ENCODE data around the gene ZSWIM9.
A peak's percentile ranks its signal among the peaks of the same experiment; 100 is the strongest.

The ZSWIM9 gene

DNA sequence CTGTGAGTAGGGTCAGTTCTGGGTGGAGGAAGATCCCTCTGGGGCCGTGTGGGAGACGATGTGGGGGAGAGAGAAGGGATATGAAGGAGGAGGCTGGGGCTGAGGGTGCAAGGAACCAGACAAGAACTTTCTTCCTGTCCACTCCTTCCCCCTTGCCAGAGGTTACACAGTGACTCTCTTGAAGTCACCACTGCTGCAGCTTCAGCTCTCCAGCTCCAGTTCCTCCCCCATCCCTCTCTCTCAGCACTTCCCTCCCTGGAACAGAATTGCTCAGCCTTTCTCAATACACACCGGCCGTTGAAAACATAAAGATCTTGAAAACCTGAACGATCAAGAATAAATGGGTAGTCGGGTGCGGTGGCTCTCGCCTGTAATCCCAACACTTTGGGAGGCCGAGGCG lies 5.1 kb downstream of the ZSWIM9 start:
- DNase-seq, result no peak

DNA sequence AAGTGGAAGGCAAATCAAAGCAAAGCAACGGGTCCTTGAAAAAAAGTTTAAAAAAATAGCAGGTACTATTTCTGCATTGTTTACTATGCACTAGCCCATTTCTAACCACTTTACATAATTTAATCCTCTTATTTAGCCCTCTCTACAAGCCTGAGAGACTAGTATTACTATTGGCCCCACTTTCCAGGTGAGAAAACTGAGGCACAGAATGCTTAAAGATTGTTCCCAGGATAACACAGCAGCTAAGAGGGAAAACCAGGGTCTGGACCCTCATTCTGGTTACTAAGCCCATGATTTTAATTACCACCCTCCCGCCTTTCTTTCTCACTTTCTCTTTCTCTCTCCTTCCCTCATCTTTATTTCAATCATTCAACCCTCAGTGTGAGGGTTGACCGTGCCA lies 5.7 kb downstream of the ZSWIM9 start:
- DNase-seq, result no peak

DNA sequence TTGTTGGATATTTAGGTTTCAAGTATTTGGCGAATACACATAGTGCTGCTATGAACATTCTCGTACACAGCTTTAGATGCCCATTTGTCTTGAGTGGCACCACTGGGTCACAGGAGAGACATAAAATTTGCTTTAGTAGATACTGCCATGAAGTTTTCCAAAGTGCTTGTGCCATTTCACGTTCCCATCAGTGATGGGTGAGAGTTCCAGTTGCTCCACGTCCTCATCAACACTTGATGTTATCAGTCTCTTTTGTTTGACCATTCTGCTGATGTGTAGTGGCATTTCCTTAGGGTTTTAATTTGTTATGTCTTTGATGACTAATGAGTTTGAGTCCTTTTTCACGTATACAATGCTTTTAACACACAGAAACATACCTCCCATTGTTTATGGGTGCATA lies 11.0 kb downstream of the ZSWIM9 start:
- DNase-seq, result no peak

DNA sequence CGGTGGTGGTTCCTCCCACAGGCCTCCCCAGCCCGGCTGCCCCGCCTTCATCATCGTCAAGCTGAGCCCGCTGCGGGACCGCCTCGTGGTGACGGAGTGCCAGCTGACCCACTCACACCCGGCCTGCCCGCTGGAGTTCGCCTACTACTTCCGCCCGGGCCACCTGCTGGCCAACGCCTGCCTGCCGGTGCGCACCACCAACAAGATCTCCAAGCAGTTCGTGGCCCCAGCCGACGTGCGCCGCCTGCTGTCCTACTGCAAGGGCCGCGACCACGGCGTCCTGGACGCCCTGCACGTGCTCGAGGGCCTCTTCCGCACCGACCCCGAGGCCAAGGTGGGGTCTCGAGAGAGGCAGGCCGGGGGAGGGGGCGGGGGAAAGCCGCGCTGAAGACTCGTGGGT lies 12.0 kb downstream of the ZSWIM9 start:
- DNase-seq, result no peak

DNA sequence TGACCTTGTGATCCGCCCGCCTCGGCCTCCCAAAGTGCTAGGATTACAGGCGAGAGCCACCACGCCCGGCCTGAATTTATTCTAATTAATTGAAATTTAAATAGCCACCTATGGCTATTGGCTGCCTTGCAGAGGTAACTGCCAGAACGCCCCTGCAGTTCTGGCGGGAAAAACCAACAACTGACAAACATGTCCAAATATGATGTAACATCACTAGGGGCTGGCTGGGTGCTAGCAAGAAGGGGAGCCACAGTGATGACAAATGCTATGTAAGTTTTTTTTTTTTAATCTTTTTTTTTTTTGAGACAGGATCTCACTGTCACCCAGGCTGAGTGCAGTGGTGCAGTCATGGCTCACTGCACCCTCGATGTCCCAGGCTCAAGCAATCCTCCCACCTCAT lies 12.9 kb downstream of the ZSWIM9 start:
- no peak for DNase-seq

DNA sequence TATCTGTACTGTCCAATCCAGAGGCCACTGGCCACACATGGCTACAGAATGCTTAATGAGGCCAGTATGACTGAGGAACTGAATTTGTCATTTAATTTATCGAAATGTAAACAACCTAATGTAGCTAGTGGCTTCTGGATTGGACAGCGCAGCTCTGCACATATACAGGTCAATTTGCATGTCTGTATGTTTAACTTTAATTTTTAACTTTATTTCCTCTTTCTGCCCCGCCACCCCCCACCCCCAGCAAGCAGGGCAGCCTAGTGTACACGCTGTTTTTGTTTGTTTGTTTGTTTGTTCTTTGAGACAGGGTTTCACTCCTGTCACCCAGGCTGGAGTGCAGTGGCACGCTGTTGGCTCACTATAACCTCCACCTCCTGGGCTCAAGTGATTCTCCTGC lies 15.5 kb downstream of the ZSWIM9 start:
- DNase-seq, result no peak

DNA sequence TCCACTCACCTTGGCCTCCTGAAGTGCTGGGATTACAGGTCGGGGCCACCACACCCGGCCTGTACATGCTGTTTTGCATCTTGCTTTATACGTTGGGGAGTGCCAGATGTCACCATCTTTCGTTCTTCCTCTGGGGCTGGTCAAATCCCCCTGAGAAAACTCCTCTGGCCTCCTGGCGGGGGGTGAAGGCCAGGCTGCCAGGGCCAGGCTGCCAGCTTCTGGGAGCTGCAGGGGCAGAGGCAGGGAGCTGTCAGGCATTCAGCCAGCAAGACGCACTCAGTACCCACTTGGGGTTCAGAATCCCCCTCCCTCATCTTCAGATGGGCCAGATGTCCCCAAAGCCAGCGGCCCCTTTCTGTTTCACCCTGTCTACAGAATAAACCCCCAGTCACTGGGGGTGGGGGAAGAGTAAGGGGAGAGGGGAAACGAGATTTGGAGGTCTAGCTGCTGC lies 16.1 kb downstream of the ZSWIM9 start:
- no peak for DNase-seq

DNA sequence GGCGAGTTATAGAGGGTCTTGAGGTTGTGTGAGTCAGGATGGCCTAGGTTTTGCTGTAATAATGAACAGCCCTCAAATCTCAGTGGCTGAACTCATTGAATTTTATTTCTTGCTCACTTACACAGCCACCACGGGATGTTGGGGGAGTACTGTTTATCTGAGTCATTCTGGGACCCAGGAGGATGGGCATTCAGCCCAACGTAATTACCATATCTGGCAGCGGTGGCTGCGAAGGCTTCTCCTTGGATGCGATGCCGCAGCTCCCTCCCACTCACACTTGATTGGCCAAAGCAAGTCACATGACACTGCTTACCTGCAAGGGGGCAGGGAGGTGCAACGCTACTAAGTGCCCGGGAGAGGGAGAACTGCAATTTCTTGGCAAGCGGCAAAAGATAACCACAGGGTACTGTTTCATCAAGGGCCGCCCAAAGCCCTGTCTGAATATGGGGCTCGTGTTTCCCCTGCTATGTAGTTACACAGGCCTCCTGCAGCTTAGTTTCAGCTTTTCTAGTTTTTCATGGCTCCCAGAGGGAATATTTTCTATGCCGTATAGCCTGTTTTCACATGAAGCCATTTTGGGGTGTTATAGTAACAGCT lies 19.9 kb downstream of the ZSWIM9 start:
- DNase-seq, result peak in 2 of 3 donors; percentile 16 to 22

DNA sequence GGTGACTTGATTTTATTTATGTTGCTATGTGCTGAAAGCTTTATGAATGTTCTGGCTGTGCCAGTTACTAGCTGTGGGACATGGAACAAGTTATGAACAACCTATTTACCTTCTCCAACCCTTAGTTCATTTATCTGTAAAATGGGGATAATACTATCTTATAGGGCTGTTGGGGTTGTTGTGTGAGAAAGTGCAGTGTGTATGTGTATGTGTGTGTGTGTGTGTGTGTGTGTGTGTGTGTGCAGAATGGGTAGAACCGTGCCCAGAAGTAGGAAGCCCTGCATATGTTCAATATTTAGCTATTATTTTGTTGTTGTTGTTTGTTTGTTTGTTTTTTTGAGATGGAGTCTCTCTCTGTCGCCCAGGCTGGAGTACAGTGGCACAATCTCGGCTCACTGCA lies 20.4 kb downstream of the ZSWIM9 start:
- no peak for DNase-seq

DNA sequence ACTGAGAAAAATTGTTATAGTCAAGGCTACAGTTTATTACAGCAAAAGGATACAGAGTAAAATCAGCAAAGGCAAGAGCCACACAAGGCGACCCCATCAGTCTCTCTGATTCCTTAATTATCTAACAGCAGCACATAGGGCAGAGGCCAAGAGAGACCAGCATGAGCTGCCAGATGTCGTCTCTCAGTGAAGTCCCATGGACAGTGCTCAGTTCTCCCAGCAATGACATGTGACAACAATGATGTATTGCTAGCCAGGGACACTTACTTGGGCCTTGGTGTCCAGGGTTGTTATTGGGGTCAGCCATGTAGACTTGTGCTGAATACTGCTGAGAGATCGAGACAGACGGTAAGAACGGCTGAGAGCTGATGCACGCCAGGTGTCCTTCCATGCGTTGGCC lies 22.3 kb downstream of the ZSWIM9 start:
- no peak for DNase-seq

DNA sequence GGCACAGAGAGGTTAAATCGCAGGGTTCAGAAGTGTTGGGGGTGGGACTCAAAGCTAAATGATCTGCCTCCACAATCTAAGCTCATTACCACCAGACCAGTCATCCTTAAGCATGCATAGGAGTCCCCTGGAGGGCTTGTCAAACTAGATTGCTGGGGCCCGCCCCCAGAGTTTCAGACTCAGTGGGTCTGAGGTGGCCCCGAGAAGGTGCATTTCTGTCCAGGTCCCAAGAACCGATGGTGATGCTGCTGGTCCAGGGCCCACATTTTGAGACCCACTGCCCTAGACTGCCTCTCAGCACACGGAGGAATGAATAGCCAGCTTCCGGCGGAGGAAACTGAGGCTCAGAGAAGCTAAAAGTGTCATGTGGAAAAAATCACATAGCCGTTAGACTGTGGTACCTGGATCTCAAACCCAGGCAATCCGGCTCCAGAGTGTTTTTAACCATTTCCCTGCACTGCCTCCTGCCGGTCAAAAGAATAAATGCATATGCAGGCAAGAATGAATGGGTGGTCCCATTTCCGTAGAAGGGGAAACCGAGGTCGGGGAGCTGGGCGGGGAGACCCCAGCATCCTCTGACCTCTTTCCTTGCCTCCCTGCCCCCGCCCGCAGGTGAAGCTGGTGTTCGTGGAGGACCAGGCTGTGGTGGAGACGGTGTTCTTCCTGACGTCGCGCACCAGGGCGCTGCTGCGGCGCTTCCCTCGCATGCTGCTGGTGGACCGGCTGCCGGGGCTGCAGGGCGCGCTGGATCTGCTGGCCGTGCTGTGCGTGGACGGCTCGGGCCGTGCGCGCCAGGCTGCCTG lies 23.8 kb downstream of the ZSWIM9 start:
- DNase-seq, result peak; percentile 25 to 48 (median 33)

DNA sequence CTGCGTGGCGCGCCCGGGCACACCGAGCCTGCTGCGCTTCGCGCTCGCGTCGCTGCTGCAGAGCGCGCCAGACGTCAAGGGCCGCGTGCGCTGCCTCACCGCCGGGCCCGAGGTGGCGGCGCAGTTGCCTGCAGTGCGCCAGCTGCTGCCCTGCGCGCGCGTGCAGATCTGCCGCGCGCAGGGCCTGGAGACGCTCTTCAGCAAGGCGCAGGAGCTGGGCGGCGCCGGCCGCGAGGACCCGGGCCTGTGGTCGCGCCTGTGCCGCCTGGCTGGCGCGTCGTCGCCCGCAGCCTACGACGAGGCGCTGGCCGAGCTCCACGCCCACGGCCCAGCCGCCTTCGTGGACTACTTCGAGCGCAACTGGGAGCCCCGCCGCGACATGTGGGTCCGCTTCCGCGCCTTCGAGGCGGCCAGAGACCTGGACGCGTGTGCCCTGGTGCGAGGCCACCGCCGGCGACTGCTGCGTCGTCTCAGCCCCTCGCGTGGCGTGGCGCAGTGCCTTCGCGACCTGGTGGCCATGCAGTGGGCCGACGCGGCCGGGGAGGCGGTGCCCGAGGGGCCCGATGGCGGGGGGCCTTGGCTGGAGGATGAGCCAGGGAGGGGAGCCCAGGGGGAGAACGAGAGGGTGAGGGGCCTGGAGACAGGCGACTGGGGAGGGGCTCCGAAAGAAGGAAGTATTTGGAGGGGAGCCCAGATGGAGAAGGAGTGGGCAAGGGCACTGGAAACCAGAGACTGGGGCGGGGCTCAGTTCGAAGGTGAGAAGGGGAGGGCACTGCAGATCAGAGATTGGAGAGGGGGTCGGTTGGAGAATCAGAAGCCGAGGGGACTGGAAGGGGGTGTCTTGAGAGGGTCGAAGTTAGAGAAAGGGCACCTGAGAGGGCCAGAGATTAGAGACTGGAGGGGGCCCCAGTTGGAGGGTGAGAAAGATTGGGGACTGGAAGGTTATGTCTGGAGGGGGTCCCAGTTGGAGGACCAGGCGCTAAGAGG lies 24.7 kb downstream of the ZSWIM9 start:
- no peak for DNase-seq

DNA sequence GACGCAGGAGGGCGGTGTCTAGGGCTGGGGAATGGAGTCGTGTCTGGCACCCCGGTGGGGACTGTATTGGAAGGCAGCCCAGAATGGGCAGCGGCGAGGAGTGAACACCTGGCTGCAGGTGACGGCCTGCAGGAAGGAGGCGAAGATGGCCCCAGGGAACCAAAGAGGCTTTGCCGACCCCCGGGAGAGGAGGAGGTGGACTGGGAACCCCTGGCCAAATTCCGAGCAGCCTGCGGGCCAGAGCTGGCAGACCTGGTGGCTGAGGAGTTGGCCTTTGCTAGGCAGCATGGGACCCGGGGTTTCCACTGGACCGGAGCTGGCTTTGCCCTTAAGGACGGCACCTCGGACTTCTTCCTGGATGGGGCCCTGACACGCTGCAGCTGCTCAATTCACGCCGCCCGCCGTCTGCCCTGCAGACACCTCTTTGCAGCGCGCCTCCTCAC lies 25.9 kb downstream of the ZSWIM9 start:
- no peak for DNase-seq

DNA sequence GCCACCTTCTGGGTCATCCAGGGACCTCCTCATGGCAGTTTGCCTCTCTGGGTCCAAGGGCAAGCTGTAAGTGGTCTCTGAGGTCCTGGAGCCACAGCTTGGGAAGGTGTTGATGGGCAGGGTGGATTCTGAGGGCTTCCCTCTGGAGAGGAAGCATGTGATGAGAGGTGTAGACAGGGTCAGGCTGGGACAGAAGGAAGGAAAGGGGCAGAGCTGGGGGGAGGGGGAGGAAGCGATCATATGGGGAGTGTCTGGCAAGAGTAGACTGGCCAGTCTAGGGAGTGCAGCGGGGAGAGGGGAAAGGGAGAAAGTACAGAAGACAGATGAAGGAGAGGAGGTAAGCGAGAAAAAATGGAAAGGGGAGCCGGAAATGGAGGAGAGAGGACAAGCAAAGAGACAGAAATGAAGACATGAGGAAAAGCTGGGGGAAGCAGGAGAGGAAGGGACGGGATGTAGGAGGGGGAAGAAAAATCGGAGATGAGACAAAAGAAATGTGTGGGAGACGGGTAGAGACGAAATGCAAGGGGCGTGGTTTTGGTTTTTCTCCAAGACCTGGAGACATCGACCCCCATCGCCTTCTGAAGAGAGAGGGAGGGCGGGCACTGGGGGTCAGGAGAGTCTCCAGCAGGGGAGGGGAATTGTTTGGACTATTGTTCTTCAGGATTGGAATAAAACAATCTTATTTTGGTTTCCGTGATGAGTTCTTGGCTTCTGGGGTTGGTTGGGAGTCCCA lies 26.6 kb downstream of the ZSWIM9 start:
- DNase-seq, result no peak

DNA sequence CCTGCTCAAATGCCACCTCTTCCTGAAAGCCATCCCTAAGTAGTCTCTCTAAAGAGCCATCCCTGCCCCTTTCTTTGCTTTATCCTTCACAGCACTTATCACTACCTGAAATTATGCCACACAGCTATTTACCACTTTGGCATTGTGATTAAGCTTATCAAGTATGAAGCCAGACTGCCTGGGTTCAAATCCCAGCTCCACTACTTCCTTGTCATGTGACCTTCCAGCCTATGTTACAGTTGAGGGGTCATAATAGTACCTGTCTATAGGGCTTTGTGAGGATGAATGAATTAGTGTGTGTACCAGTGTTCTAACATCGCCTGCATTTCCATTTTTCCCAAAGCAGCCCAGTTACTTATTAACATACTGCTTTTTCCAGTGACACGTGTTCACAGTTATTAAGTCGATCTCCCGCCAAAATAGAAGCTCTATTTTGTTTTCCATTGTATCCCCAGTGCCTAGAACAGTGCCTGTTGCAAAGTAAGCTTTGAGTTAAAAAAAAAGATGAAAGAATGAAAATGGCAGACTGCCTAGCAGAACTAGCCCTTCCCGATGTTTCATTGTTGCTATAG lies 32.8 kb downstream of the ZSWIM9 start:
- peak in 1 of 3 donors; percentile 7 for DNase-seq

DNA sequence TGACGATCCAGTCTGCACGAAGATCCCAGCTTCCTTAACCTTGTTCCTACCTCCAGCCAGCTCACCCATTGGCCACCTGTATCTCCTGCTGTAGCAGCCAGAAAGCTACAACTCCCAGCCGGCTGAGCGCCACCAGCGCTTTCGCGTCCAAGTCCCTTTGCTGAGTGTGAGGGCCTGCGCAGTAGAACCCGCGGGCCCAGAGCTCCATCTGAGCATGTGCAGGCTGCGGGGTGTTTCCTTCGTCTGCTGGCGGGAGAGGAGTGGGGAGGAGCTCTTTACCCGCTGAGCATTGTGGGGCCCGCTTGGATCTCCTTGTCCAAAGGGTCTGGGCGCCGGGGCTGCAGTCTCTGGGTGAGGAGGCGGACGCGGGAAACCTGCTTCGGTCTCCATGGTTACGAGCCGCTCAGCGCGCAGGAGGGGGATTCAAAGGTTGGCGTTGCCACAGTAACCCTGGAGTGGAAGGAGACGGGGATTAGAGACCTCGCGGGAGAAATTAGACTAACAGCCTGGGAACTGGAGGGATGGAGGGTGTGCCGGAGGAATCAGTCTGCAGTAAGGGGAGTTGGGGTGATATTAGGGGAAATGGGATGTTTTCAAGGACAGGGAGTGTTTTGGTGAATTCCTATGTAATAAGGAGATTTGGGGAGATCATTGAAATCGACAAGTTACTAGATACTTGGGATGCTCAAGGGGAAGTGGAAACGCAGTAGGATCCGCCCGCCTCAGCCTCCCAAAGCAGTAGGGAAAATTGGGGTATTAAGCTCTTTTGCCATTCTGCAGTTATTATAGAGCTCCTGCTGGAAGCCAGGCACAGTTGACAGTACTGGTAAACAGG lies 33.5 kb downstream of the ZSWIM9 start:
- DNase-seq, result peak; percentile 92 to 94 (median 92)

DNA sequence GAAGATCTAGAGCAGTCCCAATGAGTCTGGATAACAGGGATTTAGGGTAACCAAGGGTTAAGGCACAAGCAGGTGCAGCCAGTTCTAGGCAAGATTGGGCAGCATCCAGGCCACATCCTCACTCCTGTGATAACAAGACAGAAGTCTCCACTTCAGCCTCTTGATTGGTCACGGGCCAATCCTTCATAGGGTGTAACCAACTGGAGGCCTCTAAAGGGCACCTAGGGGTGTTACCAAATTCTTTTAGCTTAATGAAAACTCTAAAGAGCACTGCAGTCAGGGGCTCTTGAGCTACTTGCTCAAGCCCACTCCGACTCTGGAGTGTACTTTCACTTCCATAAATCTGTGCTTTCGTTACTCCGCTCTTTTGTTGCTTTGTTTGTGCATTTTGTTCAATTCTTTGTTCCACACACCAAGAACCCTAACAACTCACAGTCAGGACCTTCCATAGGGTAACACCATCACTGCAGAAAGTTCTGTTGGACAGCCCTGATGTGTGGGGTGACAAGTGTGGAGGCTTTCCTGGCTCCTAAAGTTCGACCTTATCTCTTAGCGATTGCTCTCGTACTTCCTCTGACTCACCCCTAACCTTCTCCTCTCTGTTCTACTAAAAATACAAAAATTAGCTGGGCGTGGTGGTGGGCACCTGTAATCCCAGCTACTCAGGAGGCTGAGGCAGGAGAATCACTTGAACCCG lies 36.1 kb downstream of the ZSWIM9 start:
- peak in 2 of 3 donors; percentile 11 to 46 for DNase-seq

DNA sequence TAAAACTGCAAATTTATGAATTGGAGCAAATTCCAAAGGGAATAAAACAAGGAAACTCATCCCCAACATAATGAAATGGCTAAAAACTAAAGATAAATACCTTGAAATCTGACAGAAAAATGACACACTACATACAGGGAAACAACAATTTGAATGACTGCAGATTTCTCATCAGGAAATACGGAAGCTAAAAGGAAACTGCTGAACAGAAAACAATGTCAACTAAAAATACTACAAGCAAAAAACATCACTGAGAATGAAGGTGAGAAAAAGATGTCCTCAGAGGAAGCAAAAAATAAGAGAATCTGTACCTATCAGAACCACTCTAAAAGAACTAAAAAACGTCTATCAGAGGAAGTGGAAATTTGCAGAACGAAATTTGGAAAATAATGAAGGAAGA lies 39.5 kb downstream of the ZSWIM9 start:
- DNase-seq, result no peak

DNA sequence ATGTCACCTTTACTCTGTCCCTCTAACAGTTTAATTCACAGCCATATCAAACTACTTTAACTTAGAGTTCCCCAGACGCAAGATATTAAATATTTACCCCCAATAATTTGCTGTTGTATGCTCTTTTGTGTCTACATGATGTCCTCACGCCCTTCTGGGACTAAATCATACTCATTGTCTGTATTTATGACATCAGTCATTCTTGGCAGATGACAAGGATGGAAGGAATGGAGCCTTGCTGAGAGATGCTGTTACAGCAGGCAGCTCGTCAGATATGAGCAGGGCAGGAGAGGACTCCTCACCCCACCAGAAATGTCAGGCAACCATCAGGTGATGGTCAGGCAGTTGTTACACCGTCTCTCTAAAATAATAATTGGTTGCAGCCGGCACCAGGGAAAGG lies 43.5 kb downstream of the ZSWIM9 start:
- no peak for DNase-seq

DNA sequence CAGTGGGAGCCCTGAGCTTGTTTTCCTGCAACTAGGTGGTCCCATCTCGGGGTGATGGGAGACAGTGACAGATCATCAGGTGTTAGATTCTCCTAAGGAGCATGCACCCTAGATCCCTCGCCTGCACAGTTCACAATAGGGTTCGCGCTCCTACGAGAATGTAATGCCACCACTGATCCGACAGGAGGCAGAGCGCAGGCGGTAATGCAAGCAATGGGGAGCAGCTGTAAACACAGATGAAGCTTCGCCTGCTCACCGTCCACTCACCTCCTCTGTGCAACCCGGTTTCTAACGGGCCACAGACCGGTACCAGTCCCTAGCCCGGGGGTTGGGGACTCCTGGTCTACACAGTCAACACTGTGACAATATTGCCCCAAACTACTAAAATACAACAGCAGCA lies 46.5 kb downstream of the ZSWIM9 start:
- no peak for DNase-seq

DNA sequence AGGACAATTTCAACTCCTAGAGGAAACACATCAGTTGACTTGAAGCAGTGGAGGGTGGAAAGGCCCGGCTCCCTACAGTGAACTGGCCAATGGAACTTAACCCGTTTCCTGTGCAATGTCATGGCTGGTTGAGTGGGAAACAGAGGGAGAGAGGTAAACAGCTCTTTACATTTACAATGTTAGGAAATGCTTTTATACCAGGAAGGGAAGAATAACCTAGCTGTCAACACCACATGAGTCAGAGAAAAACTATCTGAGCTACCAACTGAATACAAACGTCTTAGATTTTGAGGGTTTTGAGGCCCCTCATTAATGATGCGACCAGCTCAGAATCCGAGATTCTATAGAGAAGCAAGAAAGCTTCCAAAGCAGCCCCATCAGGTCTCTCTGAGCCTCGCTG lies 48.5 kb downstream of the ZSWIM9 start:
- DNase-seq, result no peak

All from suppressor macrophage treated with lipopolysaccharide for 1 hour (primary cell).